Thyroid gland (tissue), 4 donors: ENCODE results near the gene CDH23.

ENCODE experiments used
- POLR2A ChIP-seq, 2 donors: fragments of 450-650 bp; IDR thresholded peaks; one replicate each; pipeline ENCODE4 v1.6.1; 2017; ENCODE audit warnings: antibody characterized with exemption in 2 of 2, mild to moderate bottlenecking in 2 of 2, moderate library complexity in 1 of 2
- TF ChIP-seq, protein P1 (sequence below), 6 experiments: fragments of 200-600 bp in 3 of 6; fragments of 450-650 bp in 3 of 6; sonication (generic) in 3 of 6; IDR thresholded peaks; one replicate each; pipeline ENCODE4 v1.5.1; 2016 to 2019; ENCODE audit warnings: antibody characterized with exemption in 6 of 6, mild to moderate bottlenecking in 2 of 6, inconsistent platforms in 1 of 6, moderate library complexity in 1 of 6

GRCh38 chr10:71478813-71479365 lies 82.2 kb downstream of the CDH23 start:
- TF ChIP-seq, protein P1, sequence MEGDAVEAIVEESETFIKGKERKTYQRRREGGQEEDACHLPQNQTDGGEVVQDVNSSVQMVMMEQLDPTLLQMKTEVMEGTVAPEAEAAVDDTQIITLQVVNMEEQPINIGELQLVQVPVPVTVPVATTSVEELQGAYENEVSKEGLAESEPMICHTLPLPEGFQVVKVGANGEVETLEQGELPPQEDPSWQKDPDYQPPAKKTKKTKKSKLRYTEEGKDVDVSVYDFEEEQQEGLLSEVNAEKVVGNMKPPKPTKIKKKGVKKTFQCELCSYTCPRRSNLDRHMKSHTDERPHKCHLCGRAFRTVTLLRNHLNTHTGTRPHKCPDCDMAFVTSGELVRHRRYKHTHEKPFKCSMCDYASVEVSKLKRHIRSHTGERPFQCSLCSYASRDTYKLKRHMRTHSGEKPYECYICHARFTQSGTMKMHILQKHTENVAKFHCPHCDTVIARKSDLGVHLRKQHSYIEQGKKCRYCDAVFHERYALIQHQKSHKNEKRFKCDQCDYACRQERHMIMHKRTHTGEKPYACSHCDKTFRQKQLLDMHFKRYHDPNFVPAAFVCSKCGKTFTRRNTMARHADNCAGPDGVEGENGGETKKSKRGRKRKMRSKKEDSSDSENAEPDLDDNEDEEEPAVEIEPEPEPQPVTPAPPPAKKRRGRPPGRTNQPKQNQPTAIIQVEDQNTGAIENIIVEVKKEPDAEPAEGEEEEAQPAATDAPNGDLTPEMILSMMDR (IDR thresholded peaks at IDR 0.05), result no peak
- TF ChIP-seq POLR2A (IDR thresholded peaks at IDR 0.05), result no peak
